DMS114 treated with DMSO at 0.1 percent for 48 hours (cell line): ENCODE measurements around the gene SYT10.
"Not testable (repeated sequence)": the region's sequence is repeated elsewhere in the genome, so short reads cannot be mapped to it uniquely, and the experiment has no call there.

Experiments
- DNase-seq: peaks from one replicate; lab custom pipeline; 2025; ENCODE audit not compliant: unreplicated experiment; lab: John Stamatoyannopoulos, UW

Gene SYT10

GRCh38 chr12:33439587-33440011 lies at the start of gene SYT10:
TSS of gene SYT10 (minus strand) at chr12:33439819. CDS start at chr12:33439522, 297 bp downstream.
- DNase-seq = peak; percentile 22

- no peak for DNase-seq
Measured at GRCh38 chr12:33488036-33488435, 48.4 kb upstream of the SYT10 start.

GRCh38 chr12:33486058-33486457 lies 46.4 kb upstream of the SYT10 start:
- DNase-seq = no peak

GRCh38 chr12:33484161-33484560 lies 44.5 kb upstream of the SYT10 start:
- no peak for DNase-seq

GRCh38 chr12:33480366-33480765 lies 40.7 kb upstream of the SYT10 start:
- DNase-seq = no peak

- no peak for DNase-seq
Measured at GRCh38 chr12:33476058-33476457, 36.4 kb upstream of the SYT10 start.

- no peak for DNase-seq
Measured at GRCh38 chr12:33472299-33472698, 32.7 kb upstream of the SYT10 start.

GRCh38 chr12:33455096-33455495 lies 15.5 kb upstream of the SYT10 start:
- DNase-seq = no peak

GRCh38 chr12:33450480-33450879 lies 10.9 kb upstream of the SYT10 start:
- DNase-seq = no peak

GRCh38 chr12:33440477-33440876 lies 858 bp upstream of the SYT10 start:
- no peak for DNase-seq

- no peak for DNase-seq
Measured at GRCh38 chr12:33438851-33439586, 600 bp downstream of the SYT10 start.

- DNase-seq = no peak
Measured at GRCh38 chr12:33438025-33438772, 1.4 kb downstream of the SYT10 start.

- no peak for DNase-seq
Measured at GRCh38 chr12:33437598-33437997, 2.0 kb downstream of the SYT10 start.

- DNase-seq = no peak
Measured at GRCh38 chr12:33432992-33433391, 6.6 kb downstream of the SYT10 start.

- no peak for DNase-seq
Measured at GRCh38 chr12:33431648-33432047, 8.0 kb downstream of the SYT10 start.

GRCh38 chr12:33429468-33429867 lies 10.2 kb downstream of the SYT10 start:
- no peak for DNase-seq

- DNase-seq = no peak
Measured at GRCh38 chr12:33427071-33427470, 12.5 kb downstream of the SYT10 start.

- DNase-seq = no peak
Measured at GRCh38 chr12:33423706-33424105, 15.9 kb downstream of the SYT10 start.

- DNase-seq = not testable (repeated sequence)
Measured at GRCh38 chr12:33412410-33412809, 27.2 kb downstream of the SYT10 start.

GRCh38 chr12:33383503-33383902 lies 56.1 kb downstream of the SYT10 start:
- DNase-seq = no peak

GRCh38 chr12:33376153-33376552 lies 63.5 kb downstream of the SYT10 start:
- no peak for DNase-seq

GRCh38 chr12:33370318-33370717 lies 69.3 kb downstream of the SYT10 start:
- DNase-seq = no peak
